Gastroesophageal sphincter (tissue), 4 donors: ENCODE data around the gene C1QTNF9. TPM values are rescaled to one million over a fixed set of nuclear protein-coding genes. Genes with fewer than 3 reads are reported as not detected.
A peak's percentile ranks its signal among the peaks of the same experiment; 100 is the strongest.

Experiments used
- ATAC-seq: fragments of 150-250 bp; one replicate; pipeline ENCODE4 v1.9.1; 2016; ENCODE audit warnings: mild to moderate bottlenecking, moderate library complexity
- H3K27ac ChIP-seq, 4 donors: fragments of 200-600 bp; sonication (generic) in 3 of 4; 1 replicate in 3 of 4; 2 replicates in 1 of 4; pipeline ENCODE4 v1.5.1; 2016 to 2019
- H3K27me3 ChIP-seq: fragments of 200-600 bp; sonication (generic); one replicate; pipeline ENCODE4 v1.5.1; 2019
- H3K36me3 ChIP-seq, 2 donors: fragments of 200-600 bp; sonication (generic); one replicate each; pipeline ENCODE4 v1.5.1; 2019; ENCODE audit warnings: control low read depth in 1 of 2
- H3K4me1 ChIP-seq, 3 donors: fragments of 200-600 bp; sonication (generic); 1 replicate in 2 of 3; 2 replicates in 1 of 3; pipeline ENCODE4 v1.5.1; 2016 to 2019; ENCODE audit warnings: control low read depth in 2 of 3
- H3K4me3 ChIP-seq, 2 donors: fragments of 200-600 bp; sonication (generic); one replicate each; pipeline ENCODE4 v1.5.1; 2019; ENCODE audit warnings: mild to moderate bottlenecking in 1 of 2, moderate library complexity in 1 of 2
- H3K9me3 ChIP-seq, 3 donors: fragments of 200-600 bp; sonication (generic); one replicate each; pipeline ENCODE4 v1.5.1; 2017 to 2019; ENCODE audit warnings: control low read depth in 2 of 3
- EP300 ChIP-seq: sonication (generic); formaldehyde crosslinking; IDR thresholded peaks from one replicate; pipeline ENCODE4 v1.6.1; 2017; ENCODE audit warnings: antibody characterized with exemption, mild to moderate bottlenecking
- POLR2A ChIP-seq, 2 donors: fragments of 450-650 bp; IDR thresholded peaks; one replicate each; pipeline ENCODE4 v1.6.1; 2017; ENCODE audit warnings: antibody characterized with exemption in 2 of 2, mild to moderate bottlenecking in 2 of 2, moderate library complexity in 1 of 2
- POLR2AphosphoS5 ChIP-seq: sonication (generic); formaldehyde crosslinking; IDR thresholded peaks from one replicate; pipeline ENCODE4 v1.6.1; 2017; ENCODE audit warnings: antibody characterized with exemption
- WGBS, 2 donors: methylation state at CpG; one replicate each; pipeline ENCODE4 v1.1.5; 2018; ENCODE audit warnings: low coverage in 1 of 2; 5-methylcytosine and 5-hydroxymethylcytosine counted together
- total RNA-seq, 4 donors: library from RNA; depleted of rRNA; stranded (reverse); fragments of >200 nt; gene quantifications; one replicate each; pipeline ENCODE4 v1.1.0, GENCODE V29; 2016
- TF ChIP-seq, protein P1 (sequence below), 4 experiments: fragments of 200-600 bp in 2 of 4; fragments of 450-650 bp in 2 of 4; sonication (generic) in 1 of 4; IDR thresholded peaks; one replicate each; pipeline ENCODE4 v1.5.1; 2017 to 2019; ENCODE audit warnings: antibody characterized with exemption in 4 of 4, mild to moderate bottlenecking in 2 of 4, moderate library complexity in 2 of 4

Gene C1QTNF9
- total RNA-seq, 4 donors from 2014 or later, result 0.81 to 2.4 (median 1.1) TPM; not detected in 1

DNA sequence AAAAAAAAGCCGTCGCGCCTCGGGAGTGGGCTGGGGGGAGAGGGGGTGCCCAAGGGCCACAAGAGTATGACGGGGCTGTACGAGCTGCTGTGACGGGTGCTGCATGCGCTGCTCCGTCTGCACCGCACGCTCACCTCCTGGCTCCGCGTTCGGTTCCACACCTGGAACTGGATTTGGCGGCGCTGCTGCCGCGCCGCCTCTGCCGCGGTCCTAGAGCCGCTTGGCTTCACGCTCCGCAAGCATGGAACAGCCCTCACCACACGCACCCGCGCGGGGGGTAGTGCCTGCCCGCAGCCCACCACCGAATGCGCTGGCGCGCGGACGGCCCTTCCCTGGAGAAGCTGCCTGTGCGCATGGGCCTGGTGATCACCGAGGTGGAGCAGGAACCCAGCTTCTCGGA is 18.8 kb downstream of the C1QTNF9 start:
- ATAC-seq, result no peak
- Histone ChIP-seq H3K9me3 (no peaks in the 10 kb centered on the region), H3K4me1 (peaks cover 0 to 5% (median 0%) of the 10 kb centered on the region in 3 donors), H3K27ac (no peak overlapping the region), H3K27me3 (peaks cover 28% of the 10 kb centered on the region), H3K36me3 (no peaks in the 10 kb centered on the region), H3K4me3 (peak overlapping the region in 1 of 2 donors; percentile 19)
- no CpG with 5 or more reads among the region's 38 CpGs for WGBS, 2 donors
- no peak for TF ChIP-seq POLR2AphosphoS5
- TF ChIP-seq, protein P1, sequence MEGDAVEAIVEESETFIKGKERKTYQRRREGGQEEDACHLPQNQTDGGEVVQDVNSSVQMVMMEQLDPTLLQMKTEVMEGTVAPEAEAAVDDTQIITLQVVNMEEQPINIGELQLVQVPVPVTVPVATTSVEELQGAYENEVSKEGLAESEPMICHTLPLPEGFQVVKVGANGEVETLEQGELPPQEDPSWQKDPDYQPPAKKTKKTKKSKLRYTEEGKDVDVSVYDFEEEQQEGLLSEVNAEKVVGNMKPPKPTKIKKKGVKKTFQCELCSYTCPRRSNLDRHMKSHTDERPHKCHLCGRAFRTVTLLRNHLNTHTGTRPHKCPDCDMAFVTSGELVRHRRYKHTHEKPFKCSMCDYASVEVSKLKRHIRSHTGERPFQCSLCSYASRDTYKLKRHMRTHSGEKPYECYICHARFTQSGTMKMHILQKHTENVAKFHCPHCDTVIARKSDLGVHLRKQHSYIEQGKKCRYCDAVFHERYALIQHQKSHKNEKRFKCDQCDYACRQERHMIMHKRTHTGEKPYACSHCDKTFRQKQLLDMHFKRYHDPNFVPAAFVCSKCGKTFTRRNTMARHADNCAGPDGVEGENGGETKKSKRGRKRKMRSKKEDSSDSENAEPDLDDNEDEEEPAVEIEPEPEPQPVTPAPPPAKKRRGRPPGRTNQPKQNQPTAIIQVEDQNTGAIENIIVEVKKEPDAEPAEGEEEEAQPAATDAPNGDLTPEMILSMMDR (IDR thresholded peaks at IDR 0.05), result no peak
- TF ChIP-seq POLR2A (IDR thresholded peaks at IDR 0.05), result no peak

DNA sequence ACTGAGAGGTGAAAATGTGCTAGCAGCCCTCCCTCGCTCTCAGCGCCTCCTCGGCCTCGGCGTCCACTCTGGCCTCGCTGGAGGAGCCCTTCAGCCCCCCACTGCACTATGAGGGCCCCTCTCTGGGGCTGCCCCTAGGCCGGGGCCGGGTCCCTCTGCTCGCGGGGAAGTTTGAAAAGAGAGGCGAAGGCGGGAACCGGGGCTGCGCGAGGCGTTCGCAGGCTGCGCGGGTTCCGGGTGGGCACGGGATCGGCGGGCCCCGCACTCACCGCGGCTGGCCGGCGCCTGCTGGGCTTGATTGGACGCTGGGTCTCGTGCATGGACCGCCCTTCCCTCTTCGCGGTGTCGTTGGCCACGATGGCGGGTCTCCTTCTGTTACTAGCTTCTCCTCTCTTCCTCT is 29.3 kb downstream of the C1QTNF9 start:
- H3K36me3 ChIP-seq, result no peaks in the 10 kb centered on the region
- H3K9me3 ChIP-seq, result no peaks in the 10 kb centered on the region
- WGBS, 2 donors, result no CpG with 5 or more reads among the region's 36 CpGs
- H3K4me3 ChIP-seq, result no peak overlapping the region
- TF ChIP-seq, protein P1 (IDR thresholded peaks at IDR 0.05), result no peak
- TF ChIP-seq EP300, result no peak
- TF ChIP-seq POLR2A (IDR thresholded peaks at IDR 0.05), result no peak
- TF ChIP-seq POLR2AphosphoS5, result no peak
- peaks cover 15% of the 10 kb centered on the region for H3K27me3 ChIP-seq
- ATAC-seq, result no peak
- H3K27ac ChIP-seq, result no peak overlapping the region
- H3K4me1 ChIP-seq, result no peaks in the 10 kb centered on the region

DNA sequence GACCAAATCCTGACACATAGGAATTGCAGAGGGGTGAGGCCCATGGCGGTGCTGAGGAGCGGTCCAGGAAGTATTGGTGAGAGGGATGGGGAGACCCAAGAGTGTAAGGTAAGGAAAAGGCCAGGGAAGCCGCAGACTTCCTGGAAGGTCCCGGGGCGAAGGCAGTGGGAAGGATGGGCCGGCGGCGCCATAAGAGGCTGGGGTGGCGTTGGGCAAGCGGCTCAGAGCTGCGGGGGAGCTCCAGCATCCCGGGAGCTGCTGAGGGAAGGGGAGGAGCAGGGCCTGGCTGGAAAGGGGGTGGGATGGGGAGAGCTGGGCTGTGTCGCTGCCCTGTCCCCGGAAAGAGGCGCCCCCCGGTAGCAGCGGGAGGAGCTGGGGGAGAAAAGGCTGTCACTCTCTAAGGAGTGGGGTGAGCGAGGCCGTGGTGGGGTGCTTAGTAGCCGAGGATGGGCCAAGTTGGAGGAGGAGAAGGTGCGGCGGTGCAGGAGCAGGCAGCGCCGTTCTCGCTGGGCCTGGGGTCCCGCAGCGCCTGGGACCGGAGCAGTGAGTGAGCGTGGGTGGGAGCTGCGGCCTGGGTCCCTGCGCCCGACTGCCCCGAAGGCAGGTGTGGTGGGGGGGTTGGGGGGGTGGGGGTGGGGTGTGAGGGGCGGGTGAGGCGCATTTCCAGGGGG is 30.7 kb downstream of the C1QTNF9 start:
- H3K4me1 ChIP-seq, result no peaks in the 10 kb centered on the region
- ATAC-seq, result no peak
- H3K4me3 ChIP-seq, result no peak overlapping the region
- 75 to 100% methylated on average over 1 to 13 of the region's 35 CpGs for WGBS, 2 donors
- H3K36me3 ChIP-seq, result no peaks in the 10 kb centered on the region
- H3K27me3 ChIP-seq, result peaks cover 15% of the 10 kb centered on the region
- no peak for TF ChIP-seq POLR2AphosphoS5
- TF ChIP-seq, protein P1 (IDR thresholded peaks at IDR 0.05), result no peak
- no peak for TF ChIP-seq EP300
- no peak for TF ChIP-seq POLR2A (IDR thresholded peaks at IDR 0.05)
- H3K27ac ChIP-seq, result no peak overlapping the region
- H3K9me3 ChIP-seq, result no peaks in the 10 kb centered on the region

DNA sequence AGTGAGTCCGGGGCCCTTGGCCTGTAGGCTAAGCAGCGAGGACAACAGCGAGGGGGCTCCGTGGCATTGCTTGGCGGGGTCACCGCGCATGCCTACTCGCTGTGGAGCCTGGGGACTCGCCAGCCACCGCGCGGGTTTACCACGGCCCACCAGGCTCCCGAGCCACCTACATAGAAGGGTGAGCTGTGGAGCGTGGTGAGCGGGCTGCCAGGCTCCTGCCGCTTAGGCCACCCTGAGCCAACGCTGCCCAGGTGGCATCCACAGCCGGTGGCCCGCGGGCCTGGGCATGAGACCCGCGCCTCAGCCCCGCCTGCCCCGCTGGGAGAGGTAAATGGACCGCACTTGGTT is 31.2 kb downstream of the C1QTNF9 start:
- no CpG with 5 or more reads among the region's 26 CpGs for WGBS, 2 donors
- Histone ChIP-seq H3K4me1 (no peaks in the 10 kb centered on the region), H3K27ac (no peak overlapping the region), H3K27me3 (peaks cover 15% of the 10 kb centered on the region), H3K4me3 (no peak overlapping the region), H3K36me3 (no peaks in the 10 kb centered on the region), H3K9me3 (no peaks in the 10 kb centered on the region)
- TF ChIP-seq, protein P1 (IDR thresholded peaks at IDR 0.05), result no peak
- TF ChIP-seq POLR2A (IDR thresholded peaks at IDR 0.05) (no peak), POLR2AphosphoS5 (no peak), EP300 (no peak)
- ATAC-seq, result no peak

DNA sequence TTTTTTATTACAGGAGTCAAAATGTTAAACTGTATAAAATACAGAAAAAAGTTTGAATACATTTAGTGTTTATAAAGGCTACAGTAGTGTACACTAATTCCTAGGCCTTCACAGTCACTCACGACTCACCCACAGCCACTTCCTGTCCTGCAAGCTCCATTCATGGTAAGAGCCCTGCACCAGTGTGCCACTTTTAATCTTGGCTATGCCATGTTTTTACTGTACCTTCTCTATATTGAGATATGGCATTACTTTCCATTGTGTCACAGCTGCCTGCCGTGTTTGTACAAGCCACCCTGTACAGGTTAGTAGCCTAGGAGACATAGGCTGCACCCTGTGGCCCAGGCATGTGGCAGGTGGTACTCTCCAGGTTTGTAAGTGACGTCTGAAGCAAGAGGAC is 32.1 kb downstream of the C1QTNF9 start:
- TF ChIP-seq EP300, result no peak
- TF ChIP-seq POLR2A (IDR thresholded peaks at IDR 0.05), result no peak
- TF ChIP-seq, protein P1 (IDR thresholded peaks at IDR 0.05), result no peak
- TF ChIP-seq POLR2AphosphoS5, result no peak
- H3K4me3 ChIP-seq, result no peak overlapping the region
- H3K9me3 ChIP-seq, result no peaks in the 10 kb centered on the region
- ATAC-seq, result no peak
- no peak overlapping the region for H3K27ac ChIP-seq
- H3K27me3 ChIP-seq, result peaks cover 15% of the 10 kb centered on the region
- H3K36me3 ChIP-seq, result no peaks in the 10 kb centered on the region
- no peaks in the 10 kb centered on the region for H3K4me1 ChIP-seq
- WGBS, 2 donors, result 62% methylated on average over 2 to 3 of the region's 3 CpGs
